ENCODE data around the gene CYP26A1.

Gene CYP26A1

GRCh38 chr10:93032809-93033137 lies 40.9 kb upstream of the CYP26A1 start:
- no peak for DNase-seq (ENCODE audit: low read depth)
- no peak overlapping the region for H3K4me3 ChIP-seq (ENCODE audit: control insufficient read depth, low read depth, low read length)
- TF ChIP-seq CTCF (IDR thresholded peaks at IDR 0.05; ENCODE audit: control insufficient read depth, insufficient read depth, low read depth, low read length, missing control alignments), result no peak

- DNase-seq (ENCODE audit: low read depth), result no peak
- TF ChIP-seq CTCF (IDR thresholded peaks at IDR 0.05; ENCODE audit: control insufficient read depth, insufficient read depth, low read depth, low read length, missing control alignments), result no peak
- no peak overlapping the region for H3K4me3 ChIP-seq (ENCODE audit: control insufficient read depth, low read depth, low read length)
These were observed 39.3 kb upstream of the CYP26A1 start for GRCh38 chr10:93034426-93034825.

- no peak for TF ChIP-seq CTCF (IDR thresholded peaks at IDR 0.05; ENCODE audit: control insufficient read depth, insufficient read depth, low read depth, low read length, missing control alignments)
- no peak for DNase-seq (ENCODE audit: low read depth)
- no peak overlapping the region for H3K4me3 ChIP-seq (ENCODE audit: control insufficient read depth, low read depth, low read length)
These were observed 34.6 kb upstream of the CYP26A1 start for GRCh38 chr10:93039110-93039509.

- peak; percentile 24 for DNase-seq (ENCODE audit: low read depth)
- peak; percentile 81 for TF ChIP-seq CTCF (IDR thresholded peaks at IDR 0.05; ENCODE audit: control insufficient read depth, insufficient read depth, low read depth, low read length, missing control alignments)
- no peak overlapping the region for H3K4me3 ChIP-seq (ENCODE audit: control insufficient read depth, low read depth, low read length)
These were observed 34.0 kb upstream of the CYP26A1 start for GRCh38 chr10:93039721-93040120.

- no peak overlapping the region for H3K4me3 ChIP-seq (ENCODE audit: control insufficient read depth, low read depth, low read length)
- DNase-seq (ENCODE audit: low read depth), result no peak
- no peak for TF ChIP-seq CTCF (IDR thresholded peaks at IDR 0.05; ENCODE audit: control insufficient read depth, insufficient read depth, low read depth, low read length, missing control alignments)
These were observed 19.2 kb upstream of the CYP26A1 start for GRCh38 chr10:93054486-93054885.

GRCh38 chr10:93058139-93058538 lies 15.6 kb upstream of the CYP26A1 start:
- DNase-seq (ENCODE audit: low read depth), result no peak
- TF ChIP-seq CTCF (IDR thresholded peaks at IDR 0.05; ENCODE audit: control insufficient read depth, insufficient read depth, low read depth, low read length, missing control alignments), result no peak
- no peak overlapping the region for H3K4me3 ChIP-seq (ENCODE audit: control insufficient read depth, low read depth, low read length)
